ENCODE measurements around the gene CGGBP1. TPM values are rescaled to one million over a fixed set of nuclear protein-coding genes. Genes with fewer than 3 reads are reported as not detected.

Gene CGGBP1
- total RNA-seq, 1 donor from 2014 or later: 59.5 TPM

- Histone ChIP-seq H3K27ac (ENCODE audit: low read depth, low read length) (no peak overlapping the region), H3K4me2 (ENCODE audit: low read length) (no peak overlapping the region), H3K27me3 (ENCODE audit: insufficient read depth, low read length) (no peaks in the 10 kb centered on the region), H4K20me1 (ENCODE audit: insufficient read depth, low read length) (peaks cover 10% of the 10 kb centered on the region), H3K9me3 (ENCODE audit: insufficient read depth, low read depth, low read length) (no peaks in the 10 kb centered on the region), H2AFZ (ENCODE audit: low read depth, low read length) (no peak overlapping the region), H3K4me1 (ENCODE audit: insufficient read depth, low read length) (no peaks in the 10 kb centered on the region), H3K79me2 (ENCODE audit: insufficient read depth, low read length) (peaks cover 14% of the 10 kb centered on the region), H3K9ac (ENCODE audit: low read length) (no peak overlapping the region), H3K4me3 (ENCODE audit: insufficient read depth, low read depth, low read length) (no peak overlapping the region), H3K36me3 (ENCODE audit: insufficient read depth, low read length) (no peaks in the 10 kb centered on the region)
- no peak for FAIRE-seq
- Mint-ChIP-seq H3K9me3 (ENCODE audit: unreplicated experiment) (peaks cover 3% of the 10 kb centered on the region), H3K4me3 (ENCODE audit: unreplicated experiment) (no peak overlapping the region), H3K4me1 (ENCODE audit: low read depth, unreplicated experiment) (no peaks in the 10 kb centered on the region), H3K36me3 (ENCODE audit: low read depth, unreplicated experiment) (peaks cover 15% of the 10 kb centered on the region), H3K27ac (ENCODE audit: unreplicated experiment) (no peak overlapping the region), H3K27me3 (ENCODE audit: low read depth, unreplicated experiment) (no peaks in the 10 kb centered on the region)
- TF ChIP-seq EZH2 (IDR thresholded peaks at IDR 0.05; ENCODE audit: insufficient read depth, low read length): no peak
- no peak for TF ChIP-seq CTCF (IDR thresholded peaks at IDR 0.05; ENCODE audit: insufficient read depth, low read depth, low read length)
- DNase-seq (ENCODE audit: low read depth): no peak
Measured at GRCh38 chr3:88101142-88101541, 42.3 kb upstream of the CGGBP1 start.

- Histone ChIP-seq H2AFZ (ENCODE audit: low read depth, low read length) (no peak overlapping the region), H3K36me3 (ENCODE audit: insufficient read depth, low read length) (no peaks in the 10 kb centered on the region), H3K9ac (ENCODE audit: low read length) (no peak overlapping the region), H3K27ac (ENCODE audit: low read depth, low read length) (no peak overlapping the region), H3K4me1 (ENCODE audit: insufficient read depth, low read length) (no peaks in the 10 kb centered on the region), H3K4me3 (ENCODE audit: insufficient read depth, low read depth, low read length) (no peak overlapping the region), H4K20me1 (ENCODE audit: insufficient read depth, low read length) (peaks cover 20% of the 10 kb centered on the region), H3K9me3 (ENCODE audit: insufficient read depth, low read depth, low read length) (no peaks in the 10 kb centered on the region), H3K27me3 (ENCODE audit: insufficient read depth, low read length) (no peaks in the 10 kb centered on the region), H3K4me2 (ENCODE audit: low read length) (no peak overlapping the region), H3K79me2 (ENCODE audit: insufficient read depth, low read length) (peaks cover 34% of the 10 kb centered on the region)
- H3K4me1 Mint-ChIP-seq (ENCODE audit: low read depth, unreplicated experiment): no peaks in the 10 kb centered on the region
- FAIRE-seq (no peak), DNase-seq (ENCODE audit: low read depth) (no peak)
- H3K27ac Mint-ChIP-seq (ENCODE audit: unreplicated experiment): no peak overlapping the region
- H3K36me3 Mint-ChIP-seq (ENCODE audit: low read depth, unreplicated experiment): peaks cover 12% of the 10 kb centered on the region
- TF ChIP-seq EZH2 (IDR thresholded peaks at IDR 0.05; ENCODE audit: insufficient read depth, low read length): no peak
- no peaks in the 10 kb centered on the region for H3K9me3 Mint-ChIP-seq (ENCODE audit: unreplicated experiment)
- no peak overlapping the region for H3K4me3 Mint-ChIP-seq (ENCODE audit: unreplicated experiment)
- H3K27me3 Mint-ChIP-seq (ENCODE audit: low read depth, unreplicated experiment): no peaks in the 10 kb centered on the region
Measured at GRCh38 chr3:88093266-88093665, 34.5 kb upstream of the CGGBP1 start.

GRCh38 chr3:88092270-88092669, 33.5 kb upstream of the CGGBP1 start:
- H3K4me1 Mint-ChIP-seq (ENCODE audit: low read depth, unreplicated experiment): no peaks in the 10 kb centered on the region
- Histone ChIP-seq H2AFZ (ENCODE audit: low read depth, low read length) (no peak overlapping the region), H3K27ac (ENCODE audit: low read depth, low read length) (no peak overlapping the region), H3K4me2 (ENCODE audit: low read length) (no peak overlapping the region), H3K79me2 (ENCODE audit: insufficient read depth, low read length) (peaks cover 34% of the 10 kb centered on the region), H3K36me3 (ENCODE audit: insufficient read depth, low read length) (no peaks in the 10 kb centered on the region), H4K20me1 (ENCODE audit: insufficient read depth, low read length) (peaks cover 20% of the 10 kb centered on the region), H3K9ac (ENCODE audit: low read length) (no peak overlapping the region), H3K4me1 (ENCODE audit: insufficient read depth, low read length) (no peaks in the 10 kb centered on the region), H3K4me3 (ENCODE audit: insufficient read depth, low read depth, low read length) (no peak overlapping the region), H3K27me3 (ENCODE audit: insufficient read depth, low read length) (no peaks in the 10 kb centered on the region), H3K9me3 (ENCODE audit: insufficient read depth, low read depth, low read length) (no peaks in the 10 kb centered on the region)
- H3K9me3 Mint-ChIP-seq (ENCODE audit: unreplicated experiment): no peaks in the 10 kb centered on the region
- DNase-seq (ENCODE audit: low read depth) (no peak), FAIRE-seq (no peak)
- H3K36me3 Mint-ChIP-seq (ENCODE audit: low read depth, unreplicated experiment): peaks cover 4% of the 10 kb centered on the region
- H3K4me3 Mint-ChIP-seq (ENCODE audit: unreplicated experiment): no peak overlapping the region
- TF ChIP-seq EZH2 (IDR thresholded peaks at IDR 0.05; ENCODE audit: insufficient read depth, low read length) (no peak), CTCF (IDR thresholded peaks at IDR 0.05; ENCODE audit: insufficient read depth, low read depth, low read length) (no peak)
- H3K27me3 Mint-ChIP-seq (ENCODE audit: low read depth, unreplicated experiment): no peaks in the 10 kb centered on the region
- H3K27ac Mint-ChIP-seq (ENCODE audit: unreplicated experiment): no peak overlapping the region
